Kidney (tissue), 14 donors: Measurements from ENCODE around the gene BCL6. TPM values are rescaled to one million over a fixed set of nuclear protein-coding genes. Genes with fewer than 3 reads are reported as not detected.

Source experiments
- DNase-seq, 5 donors: peaks; one replicate each; pipeline ENCODE4 v3.0.0-alpha.2; 2013 to 2020
- FAIRE-seq: peaks from 2 replicates; lab custom pipeline; 2012; peaks lifted over from hg19 to GRCh38; lab: Jason Lieb, UNC
- H3K27ac ChIP-seq, 2 donors: one replicate each; pipeline ENCODE4 v1.7.0; 2013; ENCODE audit warnings: low read depth in 2 of 2, low read length in 2 of 2, inconsistent platforms in 1 of 2
- H3K27me3 ChIP-seq: one replicate; pipeline ENCODE4 v1.7.1; 2013; ENCODE audit warnings: low read length, inconsistent platforms; ENCODE audit not compliant: control insufficient read depth, insufficient read depth
- H3K36me3 ChIP-seq, 3 donors: one replicate each; pipeline versions ENCODE4 v1.7.0 to v1.7.1; 2013; ENCODE audit warnings: low read length in 3 of 3, control low read depth in 1 of 3, inconsistent platforms in 1 of 3; ENCODE audit not compliant: insufficient read depth in 3 of 3, control insufficient read depth in 2 of 3
- H3K4me1 ChIP-seq, 3 donors: one replicate each; pipeline versions ENCODE4 v1.7.0 to v1.7.1; 2013; ENCODE audit warnings: low read length in 3 of 3, inconsistent platforms in 1 of 3, low read depth in 1 of 3; ENCODE audit not compliant: control insufficient read depth in 2 of 3, insufficient read depth in 2 of 3
- H3K4me3 ChIP-seq, 3 donors: one replicate each; pipeline versions ENCODE4 v1.7.0 to v1.8.1; 2013; ENCODE audit warnings: low read length in 3 of 3, control low read depth in 1 of 3, inconsistent platforms in 1 of 3
- H3K9ac ChIP-seq, 3 donors: one replicate each; pipeline versions ENCODE4 v1.7.0 to v1.7.1; 2013; ENCODE audit warnings: low read length in 3 of 3, control low read depth in 1 of 3, inconsistent platforms in 1 of 3
- H3K9me3 ChIP-seq, 3 donors: one replicate each; pipeline versions ENCODE4 v1.7.0 to v1.7.1; 2013; ENCODE audit warnings: low read length in 3 of 3, control low read depth in 1 of 3, inconsistent platforms in 1 of 3; ENCODE audit not compliant: control insufficient read depth in 2 of 3, insufficient read depth in 1 of 3
- intact Hi-C: fragments of 100-400 bp; cut with DNase I; formaldehyde crosslinking; loops from one replicate; pipeline ENCODE4 v1.11.1; 2022
- polyA plus RNA-seq: library from polyadenylated mRNA; stranded (reverse); fragments of 350-450 nt; fragmentation: Illumina TruSeq; extraction: RNeasy Lipid Tissue Mini Kit (QIAGEN cat#74804); gene quantifications from one replicate; pipeline ENCODE4 v1.2.3, GENCODE V29; 2014; ENCODE audit warnings: low read depth, low replicate concordance; ENCODE audit not compliant: insufficient read depth
- total RNA-seq: library from RNA; stranded (reverse); fragmentation: NEBNext Ultra II Directional; extraction: Animal tissue kit (Norgen Biotek cat#: 25700); gene quantifications from one replicate; pipeline ENCODE4 v1.2.1, GENCODE V29; 2021
- TF ChIP-seq, protein P1 (sequence below): IDR thresholded peaks from 3 replicates; pipeline ENCODE4 v1.5.1; 2012; ENCODE audit warnings: mild to moderate bottlenecking, moderate library complexity, borderline replicate concordance; ENCODE audit not compliant: insufficient read depth; ENCODE audit errors: extremely low read depth
- donor health status: control.
- donor health status: control.
- donor health status: control.
- donor health status: control.
- donor health status: control.
- donor health status: DM: yes; HTN: yes; CAD: no.
- donor health status: Normal renal cell carcinoma (clear cell type).

The BCL6 gene
- total and polyA plus RNA-seq, 2 donors from 2014 or later = 7.3 to 110 TPM

DNA sequence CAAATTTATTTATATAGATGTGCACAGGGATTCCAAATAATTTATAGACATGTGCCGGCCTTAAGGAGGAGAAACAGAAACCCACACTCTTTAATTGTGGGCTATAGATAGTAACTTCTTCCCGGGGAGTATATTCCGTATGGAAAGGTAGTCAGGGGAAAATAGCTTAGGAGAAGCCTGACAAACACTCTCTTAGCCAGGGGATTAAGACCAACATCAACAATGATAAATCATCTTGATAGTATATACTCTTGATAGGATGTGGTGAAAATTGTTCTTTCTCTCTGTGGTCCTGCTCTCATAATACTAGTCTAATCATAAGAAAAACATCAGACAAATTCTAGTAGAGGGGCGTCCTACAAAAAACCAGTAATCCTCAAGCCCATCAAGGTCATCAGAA is 8.2 kb upstream of the BCL6 start:
- Histone ChIP-seq H3K9me3 (no peaks in the 10 kb centered on the region), H3K4me1 (peaks cover 5 to 24% (median 8%) of the 10 kb centered on the region in 3 donors), H3K36me3 (no peaks in the 10 kb centered on the region), H3K27ac (no peak overlapping the region), H3K27me3 (no peaks in the 10 kb centered on the region), H3K4me3 (no peak overlapping the region), H3K9ac (no peak overlapping the region)
- DNase-seq (no peak), FAIRE-seq (no peak)
- intact Hi-C loops = no loop called here
- TF ChIP-seq, protein P1, sequence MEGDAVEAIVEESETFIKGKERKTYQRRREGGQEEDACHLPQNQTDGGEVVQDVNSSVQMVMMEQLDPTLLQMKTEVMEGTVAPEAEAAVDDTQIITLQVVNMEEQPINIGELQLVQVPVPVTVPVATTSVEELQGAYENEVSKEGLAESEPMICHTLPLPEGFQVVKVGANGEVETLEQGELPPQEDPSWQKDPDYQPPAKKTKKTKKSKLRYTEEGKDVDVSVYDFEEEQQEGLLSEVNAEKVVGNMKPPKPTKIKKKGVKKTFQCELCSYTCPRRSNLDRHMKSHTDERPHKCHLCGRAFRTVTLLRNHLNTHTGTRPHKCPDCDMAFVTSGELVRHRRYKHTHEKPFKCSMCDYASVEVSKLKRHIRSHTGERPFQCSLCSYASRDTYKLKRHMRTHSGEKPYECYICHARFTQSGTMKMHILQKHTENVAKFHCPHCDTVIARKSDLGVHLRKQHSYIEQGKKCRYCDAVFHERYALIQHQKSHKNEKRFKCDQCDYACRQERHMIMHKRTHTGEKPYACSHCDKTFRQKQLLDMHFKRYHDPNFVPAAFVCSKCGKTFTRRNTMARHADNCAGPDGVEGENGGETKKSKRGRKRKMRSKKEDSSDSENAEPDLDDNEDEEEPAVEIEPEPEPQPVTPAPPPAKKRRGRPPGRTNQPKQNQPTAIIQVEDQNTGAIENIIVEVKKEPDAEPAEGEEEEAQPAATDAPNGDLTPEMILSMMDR = no peak

DNA sequence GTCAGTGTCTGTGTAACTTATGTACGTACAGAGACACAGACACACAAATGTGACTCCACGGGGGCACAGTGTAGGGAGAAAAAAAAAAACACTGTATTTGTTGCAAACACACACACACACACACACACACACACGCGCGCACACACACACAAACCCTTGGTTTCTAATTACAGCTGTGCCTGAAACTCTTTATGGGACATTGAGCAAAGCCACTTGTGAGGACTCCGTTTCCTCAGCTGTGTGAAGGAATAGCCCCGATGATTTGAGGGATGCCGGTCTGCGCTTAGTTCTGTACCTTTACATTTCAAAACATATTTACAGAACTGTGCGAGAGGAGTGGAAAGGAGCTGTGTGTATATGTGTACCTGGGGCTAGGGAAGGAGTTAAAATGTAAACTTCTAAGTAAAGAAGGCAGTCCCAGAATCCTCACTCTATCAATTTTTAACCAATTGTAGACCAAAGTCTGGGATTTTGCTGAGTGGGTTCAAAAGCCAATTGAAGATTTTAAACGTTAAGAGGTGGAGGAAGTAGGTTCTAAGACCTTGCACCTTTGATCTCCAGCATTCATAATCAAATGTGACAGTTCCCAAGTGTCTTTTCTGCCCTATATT is 5.3 kb upstream of the BCL6 start:
- Histone ChIP-seq H3K27ac (peak overlapping the region; percentile 83 to 95), H3K36me3 (no peaks in the 10 kb centered on the region), H3K4me1 (peaks cover 8 to 15% (median 9%) of the 10 kb centered on the region in 3 donors), H3K4me3 (peak overlapping the region; percentile 33 to 66 (median 59)), H3K9ac (peak overlapping the region in 1 of 3 donors; percentile 73), H3K9me3 (no peaks in the 10 kb centered on the region), H3K27me3 (no peaks in the 10 kb centered on the region)
- intact Hi-C loops = no loop called here
- peak in 4 of 5 donors; percentile 86 to 90 (median 88) for DNase-seq
- TF ChIP-seq, protein P1 = no peak
- no peak for FAIRE-seq

DNA sequence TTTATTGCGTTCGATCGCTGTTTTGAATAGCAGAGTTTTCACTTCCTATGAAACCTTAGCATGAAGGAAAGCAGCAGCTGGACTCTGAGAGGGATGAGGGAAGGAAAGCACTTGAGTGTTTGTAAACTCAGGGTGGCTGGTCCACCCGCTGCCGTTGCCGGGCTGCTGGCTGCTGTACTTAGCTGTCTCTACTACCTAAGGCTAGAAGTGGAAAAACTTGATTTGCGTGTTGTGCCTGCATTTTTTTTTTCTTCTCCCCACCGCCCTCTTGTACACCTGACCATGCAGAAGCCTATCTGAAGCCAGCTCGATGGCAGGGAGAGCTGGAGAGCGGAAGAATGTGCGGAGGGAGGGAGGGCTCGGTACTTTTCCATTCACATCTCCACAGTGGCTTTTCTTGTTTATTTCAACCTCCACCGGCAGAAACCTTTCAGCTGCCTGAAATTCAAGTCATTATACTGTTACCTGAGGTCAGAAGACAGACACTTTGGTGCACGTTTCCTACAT is 4.8 kb upstream of the BCL6 start:
- Histone ChIP-seq H3K4me3 (peak overlapping the region; percentile 33 to 66 (median 59)), H3K36me3 (no peaks in the 10 kb centered on the region), H3K9me3 (no peaks in the 10 kb centered on the region), H3K27me3 (no peaks in the 10 kb centered on the region), H3K9ac (peak overlapping the region in 1 of 3 donors; percentile 73), H3K4me1 (peaks cover 8 to 15% (median 9%) of the 10 kb centered on the region in 3 donors), H3K27ac (peak overlapping the region; percentile 83 to 95)
- TF ChIP-seq, protein P1 = no peak
- FAIRE-seq (no peak), DNase-seq (peak; percentile 87 to 95 (median 88))
- intact Hi-C loops = no loop called here
